GM20000 (cell line): Measurements from ENCODE around the gene APMAP.
A peak's percentile ranks its signal among the peaks of the same experiment; 100 is the strongest.
"Not testable (repeated sequence)": the region's sequence is repeated elsewhere in the genome, so short reads cannot be mapped to it uniquely, and the experiment has no call there.

ENCODE experiments used
- DNase-seq: peaks from one replicate; pipeline ENCODE4 v3.0.0; 2012; ENCODE audit warnings: low spot score
- TF ChIP-seq, protein P1 (sequence below): IDR thresholded peaks from 2 replicates; pipeline ENCODE4 v1.5.1; 2012; ENCODE audit warnings: mild to moderate bottlenecking, control low read depth; ENCODE audit errors: extremely low read depth, missing control alignments

APMAP gene

GRCh38 chr20:24933266-24933908 is 59.2 kb downstream of the APMAP start:
- no peak for DNase-seq
- TF ChIP-seq, protein P1, sequence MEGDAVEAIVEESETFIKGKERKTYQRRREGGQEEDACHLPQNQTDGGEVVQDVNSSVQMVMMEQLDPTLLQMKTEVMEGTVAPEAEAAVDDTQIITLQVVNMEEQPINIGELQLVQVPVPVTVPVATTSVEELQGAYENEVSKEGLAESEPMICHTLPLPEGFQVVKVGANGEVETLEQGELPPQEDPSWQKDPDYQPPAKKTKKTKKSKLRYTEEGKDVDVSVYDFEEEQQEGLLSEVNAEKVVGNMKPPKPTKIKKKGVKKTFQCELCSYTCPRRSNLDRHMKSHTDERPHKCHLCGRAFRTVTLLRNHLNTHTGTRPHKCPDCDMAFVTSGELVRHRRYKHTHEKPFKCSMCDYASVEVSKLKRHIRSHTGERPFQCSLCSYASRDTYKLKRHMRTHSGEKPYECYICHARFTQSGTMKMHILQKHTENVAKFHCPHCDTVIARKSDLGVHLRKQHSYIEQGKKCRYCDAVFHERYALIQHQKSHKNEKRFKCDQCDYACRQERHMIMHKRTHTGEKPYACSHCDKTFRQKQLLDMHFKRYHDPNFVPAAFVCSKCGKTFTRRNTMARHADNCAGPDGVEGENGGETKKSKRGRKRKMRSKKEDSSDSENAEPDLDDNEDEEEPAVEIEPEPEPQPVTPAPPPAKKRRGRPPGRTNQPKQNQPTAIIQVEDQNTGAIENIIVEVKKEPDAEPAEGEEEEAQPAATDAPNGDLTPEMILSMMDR: no peak

DNA sequence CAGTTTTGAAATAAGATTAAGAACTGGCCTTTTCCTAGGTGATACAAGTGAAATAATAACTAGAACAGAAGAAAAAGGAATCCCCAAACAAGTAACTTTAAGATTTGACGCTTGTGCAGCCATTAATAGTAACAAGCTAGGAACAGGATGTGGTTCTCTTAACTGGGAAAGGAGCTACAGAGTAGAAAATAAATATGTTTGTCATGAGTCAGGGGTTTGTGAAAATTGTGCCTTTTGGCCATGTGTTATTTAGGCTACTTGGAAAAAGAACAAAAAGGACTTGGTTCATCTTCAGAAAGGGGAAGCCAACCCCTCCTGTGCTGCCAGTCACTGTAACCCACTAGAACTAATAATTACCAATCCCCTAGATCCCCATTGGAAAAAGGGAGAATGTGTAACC is 60.7 kb downstream of the APMAP start:
- DNase-seq: not testable (repeated sequence)

DNA sequence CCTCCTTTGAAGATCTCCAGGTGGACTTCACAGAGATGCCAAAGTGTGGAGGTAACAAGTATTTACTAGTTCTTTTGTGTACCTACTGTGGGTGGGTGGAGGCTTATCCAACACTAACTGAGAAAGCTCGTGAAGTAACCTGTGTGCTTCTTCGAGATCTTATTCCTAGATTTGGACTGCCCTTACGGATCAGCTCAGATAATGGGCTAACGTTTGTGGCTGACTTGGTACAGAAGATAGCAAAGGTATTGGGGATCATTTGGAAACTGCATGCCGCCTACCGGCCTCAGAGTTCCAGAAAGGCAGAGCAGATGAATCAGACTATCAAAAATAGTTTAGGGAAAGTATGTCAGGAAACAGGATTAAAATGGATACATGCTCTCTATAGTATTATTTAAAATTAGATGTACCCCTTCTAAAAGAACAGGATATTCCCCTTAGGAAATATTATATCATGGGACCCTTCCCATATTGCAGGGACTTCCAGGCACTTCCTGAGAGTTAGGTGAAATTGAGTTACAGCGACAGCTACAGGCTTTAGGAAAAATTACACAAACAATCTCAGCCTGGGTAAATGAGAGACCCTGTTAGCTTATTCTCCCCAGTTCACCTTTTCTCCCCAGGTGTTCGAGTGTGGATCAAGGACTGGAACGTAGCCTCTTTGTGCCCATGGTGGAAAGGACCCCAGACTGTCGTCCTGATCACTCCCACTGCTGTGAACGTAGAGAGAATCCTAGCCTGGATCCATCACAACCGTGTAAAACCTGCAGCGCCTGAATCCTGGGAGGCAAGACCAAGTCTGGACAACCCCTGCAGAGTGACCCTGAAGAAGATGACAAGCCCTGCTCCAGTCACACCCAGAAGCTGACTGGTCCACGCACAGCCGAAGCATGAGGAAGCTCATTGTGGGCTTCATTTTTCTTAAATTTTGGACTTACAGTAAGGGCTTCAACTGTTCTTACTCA is 61.5 kb downstream of the APMAP start:
- not testable (repeated sequence) for DNase-seq

DNA sequence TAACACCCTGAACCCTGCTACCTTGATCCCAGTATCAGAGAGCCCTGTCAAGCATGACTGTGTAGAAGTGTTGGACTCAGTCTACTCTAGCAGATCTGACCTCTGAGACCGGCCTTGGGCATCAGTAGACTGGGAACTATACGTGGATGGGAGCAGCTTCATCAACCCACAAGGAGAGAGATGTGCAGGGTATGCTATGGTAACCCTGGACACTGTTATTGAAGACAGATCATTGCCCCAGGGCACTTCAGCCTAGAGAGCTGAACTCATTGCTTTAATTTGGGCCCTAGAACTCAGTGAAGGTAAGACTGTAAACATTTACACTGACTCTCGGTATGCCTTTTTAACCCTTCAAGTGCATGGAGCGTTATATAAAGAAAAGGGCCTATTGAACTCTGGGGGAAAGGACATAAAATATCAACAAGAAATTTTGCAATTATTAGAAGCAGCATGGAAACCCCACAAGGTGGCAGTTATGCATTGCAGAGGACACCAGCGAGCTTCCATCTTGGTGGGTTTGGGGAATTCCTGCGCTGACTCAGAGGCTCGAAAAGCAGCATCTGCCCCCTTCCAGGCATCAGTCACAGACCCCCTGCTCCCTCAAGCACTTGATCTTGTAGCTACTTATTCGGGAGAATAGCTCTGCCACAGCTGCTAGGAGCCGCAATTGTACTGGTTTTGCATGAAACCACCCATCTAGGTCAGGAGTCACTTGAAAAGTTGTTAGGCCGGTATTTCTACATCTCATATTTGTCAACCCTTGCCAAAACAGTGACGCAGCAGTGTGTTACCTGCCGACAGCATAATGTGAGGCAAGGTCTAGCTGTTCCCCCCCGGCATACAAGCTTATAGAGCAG is 62.5 kb downstream of the APMAP start:
- not testable (repeated sequence) for DNase-seq

GRCh38 chr20:24929259-24929658 is 63.3 kb downstream of the APMAP start:
- not testable (repeated sequence) for DNase-seq

GRCh38 chr20:24920706-24921105 is 71.8 kb downstream of the APMAP start:
- DNase-seq: not testable (repeated sequence)

DNA sequence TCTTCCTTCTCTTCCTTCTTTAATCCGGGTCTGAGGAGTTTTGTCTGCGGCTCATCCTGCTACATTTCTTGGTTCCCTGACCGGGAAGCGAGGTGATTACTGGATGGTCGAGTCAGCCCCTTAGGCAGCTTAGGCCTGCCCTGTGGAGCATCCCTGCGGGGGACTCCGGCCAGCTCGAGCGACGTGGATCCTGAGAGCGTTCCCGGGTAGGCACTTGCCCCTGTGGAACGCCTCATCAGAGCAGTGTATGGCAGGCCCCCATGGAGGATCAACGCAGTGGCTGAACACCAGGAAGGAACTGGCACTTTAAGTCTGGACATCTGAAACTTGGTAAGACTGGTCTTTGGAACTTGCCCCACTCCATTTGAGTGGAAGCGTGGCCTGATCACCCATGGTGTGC is 72.9 kb downstream of the APMAP start:
- not testable (repeated sequence) for DNase-seq

- DNase-seq: no peak
Measured at GRCh38 chr20:24918579-24919566, 73.7 kb downstream of the APMAP start.

DNA sequence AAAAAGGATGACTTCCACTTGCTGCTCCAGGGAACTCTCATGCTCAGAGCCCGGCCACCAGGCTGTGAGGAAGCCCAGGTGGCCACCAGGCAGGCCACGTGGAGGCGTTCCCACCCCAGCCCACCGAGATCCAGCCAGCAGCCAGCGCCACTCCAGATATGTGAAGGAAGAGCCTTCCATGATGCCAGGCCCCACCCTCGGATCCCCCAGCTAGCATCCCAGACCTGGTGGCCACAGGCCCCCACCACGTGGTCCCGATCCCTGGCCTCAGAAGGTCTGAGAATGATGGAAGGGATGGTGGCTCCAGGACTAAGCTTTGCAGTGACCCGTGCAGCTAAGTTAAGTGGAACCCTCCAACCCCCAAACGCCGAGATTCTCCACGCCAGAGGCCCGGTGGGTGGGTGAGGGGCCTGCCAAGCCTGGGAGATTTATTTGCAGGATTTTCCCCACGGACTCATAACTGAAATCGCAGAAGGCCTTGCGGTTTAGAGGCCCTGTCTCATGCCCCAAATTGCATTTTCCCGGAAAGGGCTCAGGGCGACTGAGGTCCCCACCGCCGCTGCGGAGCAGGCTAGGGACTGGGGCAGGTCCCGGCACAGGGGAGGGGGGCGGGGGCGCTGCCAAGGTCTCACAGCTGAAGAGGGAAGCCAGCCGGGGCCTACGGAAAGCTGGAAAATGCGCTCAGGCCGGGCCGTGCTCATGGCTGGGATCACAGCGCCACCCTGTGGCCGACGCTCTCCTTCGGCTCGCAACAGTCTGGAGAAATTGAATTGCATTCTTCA is 74.6 kb downstream of the APMAP start:
- peak; percentile 73 for DNase-seq
- TF ChIP-seq, protein P1: peak; percentile 95

More at GRCh38 chr20:24918579-24919566, 73.7 kb downstream of the APMAP start:
- TF ChIP-seq, protein P1: no peak
